Stimulated activated CD8-positive, alpha-beta memory T cell treated with anti-CD3 and anti-CD28 coated beads, Interleukin-7, amount 100 ng/mL, for 48 hours (primary cell): Measurements from ENCODE around the gene ZNF580.

Source experiments
- DNase-seq, 2 donors: peaks; one replicate each; pipeline ENCODE4 v3.0.0-alpha.2; 2020; ENCODE audit warnings: low read depth in 1 of 2; ENCODE audit errors: extremely low read depth in 1 of 2

The ZNF580 gene

DNA sequence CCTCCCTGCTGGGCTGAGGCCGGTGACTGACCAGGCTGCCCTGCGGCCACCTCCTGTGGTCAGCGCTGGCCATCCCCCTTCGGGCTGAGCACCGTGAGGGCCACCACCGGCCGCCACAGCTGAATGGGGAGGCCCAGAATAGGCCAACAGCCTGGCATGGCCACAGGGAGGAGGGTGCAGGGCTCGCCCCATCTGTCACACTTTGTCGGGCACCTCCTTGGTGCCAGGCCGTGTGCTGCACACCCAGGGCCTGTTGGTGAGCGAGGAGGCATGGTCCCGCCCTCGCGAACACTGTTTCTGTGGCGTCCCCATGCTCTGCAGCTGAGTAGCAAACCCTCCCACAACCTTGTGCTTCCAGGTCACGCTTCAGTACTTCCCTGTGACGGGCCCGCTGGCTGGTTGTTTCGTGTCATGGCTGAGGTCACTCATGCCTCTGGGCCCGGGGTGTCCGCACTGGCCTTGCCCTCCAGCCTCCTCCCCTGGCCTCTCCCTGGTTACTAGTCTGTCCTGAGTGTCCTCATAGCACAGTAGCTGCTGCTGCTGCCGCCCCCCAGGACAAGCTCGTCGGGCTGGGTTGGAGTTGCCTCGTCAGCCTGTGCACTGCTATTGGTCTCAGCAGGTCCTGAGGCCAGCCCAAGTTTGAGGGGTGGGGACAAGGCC is 49.4 kb downstream of the ZNF580 start:
- no peak for DNase-seq

- DNase-seq: no peak
Observed at GRCh38 chr19:55690769-55691545, 50.2 kb downstream of the ZNF580 start.

GRCh38 chr19:55691561-55692481 is 51.0 kb downstream of the ZNF580 start:
- DNase-seq: no peak

GRCh38 chr19:55692681-55693081 is 51.9 kb downstream of the ZNF580 start:
- DNase-seq: no peak
